Measurements from ENCODE around the gene CDK17.
"Not testable (repeated sequence)": the region's sequence is repeated elsewhere in the genome, so short reads cannot be mapped to it uniquely, and the experiment has no call there.

CDK17 gene

GRCh38 chr12:96419576-96420276 is 19.5 kb upstream of the CDK17 start:
- DNase-seq (ENCODE audit: low read depth in 2 of 2): no peak

GRCh38 chr12:96417688-96418087 is 17.4 kb upstream of the CDK17 start:
- not testable (repeated sequence) for DNase-seq (ENCODE audit: low read depth in 2 of 2)

- DNase-seq (ENCODE audit: low read depth in 2 of 2): no peak
These were observed 16.0 kb upstream of the CDK17 start for GRCh38 chr12:96416033-96416799.

- DNase-seq (ENCODE audit: low read depth in 2 of 2): no peak
These were observed 14.4 kb upstream of the CDK17 start for GRCh38 chr12:96414637-96415036.

GRCh38 chr12:96412431-96412830 is 12.2 kb upstream of the CDK17 start:
- DNase-seq (ENCODE audit: low read depth in 2 of 2): no peak

- no peak for DNase-seq (ENCODE audit: low read depth in 2 of 2)
These were observed 9.5 kb upstream of the CDK17 start for GRCh38 chr12:96409731-96410130.

GRCh38 chr12:96408993-96409392 is 8.8 kb upstream of the CDK17 start:
- no peak for DNase-seq (ENCODE audit: low read depth in 2 of 2)

- DNase-seq (ENCODE audit: low read depth in 2 of 2): not testable (repeated sequence)
These were observed 7.3 kb upstream of the CDK17 start for GRCh38 chr12:96407429-96408097.

- no peak for DNase-seq (ENCODE audit: low read depth in 2 of 2)
These were observed 4.5 kb upstream of the CDK17 start for GRCh38 chr12:96404696-96405095.

- no peak for DNase-seq (ENCODE audit: low read depth in 2 of 2)
These were observed 3.6 kb upstream of the CDK17 start for GRCh38 chr12:96403870-96404269.

- DNase-seq (ENCODE audit: low read depth in 2 of 2): not testable (repeated sequence)
These were observed 2.3 kb upstream of the CDK17 start for GRCh38 chr12:96402522-96402921.

- no peak for DNase-seq (ENCODE audit: low read depth in 2 of 2)
These were observed 1.8 kb upstream of the CDK17 start for GRCh38 chr12:96402061-96402460.

GRCh38 chr12:96401076-96401871 is 1.0 kb upstream of the CDK17 start:
- DNase-seq (ENCODE audit: low read depth in 2 of 2): no peak

GRCh38 chr12:96400631-96401075 is 414 bp upstream of the CDK17 start:
- no peak for DNase-seq (ENCODE audit: low read depth in 2 of 2)

GRCh38 chr12:96399120-96399918 is 920 bp downstream of the CDK17 start:
- DNase-seq (ENCODE audit: low read depth in 2 of 2): peak; percentile 59 to 62

GRCh38 chr12:96398424-96399119 is 1.7 kb downstream of the CDK17 start:
- no peak for DNase-seq (ENCODE audit: low read depth in 2 of 2)

GRCh38 chr12:96397756-96398423 is 2.3 kb downstream of the CDK17 start:
- DNase-seq (ENCODE audit: low read depth in 2 of 2): no peak

- no peak for DNase-seq (ENCODE audit: low read depth in 2 of 2)
These were observed 3.3 kb downstream of the CDK17 start for GRCh38 chr12:96396914-96397313.

- DNase-seq (ENCODE audit: low read depth in 2 of 2): no peak
These were observed 4.0 kb downstream of the CDK17 start for GRCh38 chr12:96396209-96396608.

GRCh38 chr12:96395236-96395635 is 5.0 kb downstream of the CDK17 start:
- DNase-seq (ENCODE audit: low read depth in 2 of 2): no peak
